ENCODE results near the gene TDRD10.
"Not testable (repeated sequence)": the region's sequence is repeated elsewhere in the genome, so short reads cannot be mapped to it uniquely, and the experiment has no call there.

The TDRD10 gene

DNA sequence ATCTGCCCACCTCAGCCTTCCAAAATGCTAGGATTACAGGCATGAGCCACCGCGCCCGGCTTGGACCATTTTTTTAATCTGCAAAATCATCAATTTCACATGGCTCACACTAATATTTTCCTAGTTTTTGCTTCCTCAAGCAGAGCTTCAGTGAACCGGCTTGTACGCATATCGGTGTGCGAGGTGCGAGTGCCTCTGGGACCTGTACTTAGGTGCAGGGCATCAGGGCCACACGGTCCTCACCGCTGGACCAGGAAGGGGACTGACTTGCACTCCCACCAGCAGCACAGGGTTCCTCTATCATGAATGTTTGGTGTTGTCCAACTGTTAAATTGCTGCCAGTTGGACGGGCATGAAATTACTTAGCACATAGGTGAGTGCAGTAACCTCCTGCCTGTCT is 15.6 kb downstream of the TDRD10 start:
- DNase-seq, result no peak

GRCh38 chr1:154519591-154519991 is 17.6 kb downstream of the TDRD10 start:
- DNase-seq, result no peak

DNA sequence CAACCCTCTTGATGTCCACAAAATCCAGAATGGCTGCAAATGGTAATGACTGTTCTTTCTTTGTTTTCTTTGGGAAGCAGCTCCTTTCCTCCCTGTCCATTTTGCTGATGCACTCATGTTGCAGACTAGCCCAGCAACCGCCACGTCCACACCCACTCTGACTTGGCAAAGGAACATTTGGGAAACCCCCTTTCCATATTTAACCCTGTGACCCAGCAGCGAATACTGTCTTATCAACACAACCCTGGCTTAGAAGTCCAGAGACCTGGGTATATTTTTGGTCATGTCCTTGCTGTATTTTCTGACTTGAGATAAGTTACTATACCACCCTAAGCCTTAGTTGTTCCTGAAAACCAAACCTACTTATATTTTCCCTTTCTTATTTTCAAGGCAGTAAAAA is 18.3 kb downstream of the TDRD10 start:
- no peak for DNase-seq

DNA sequence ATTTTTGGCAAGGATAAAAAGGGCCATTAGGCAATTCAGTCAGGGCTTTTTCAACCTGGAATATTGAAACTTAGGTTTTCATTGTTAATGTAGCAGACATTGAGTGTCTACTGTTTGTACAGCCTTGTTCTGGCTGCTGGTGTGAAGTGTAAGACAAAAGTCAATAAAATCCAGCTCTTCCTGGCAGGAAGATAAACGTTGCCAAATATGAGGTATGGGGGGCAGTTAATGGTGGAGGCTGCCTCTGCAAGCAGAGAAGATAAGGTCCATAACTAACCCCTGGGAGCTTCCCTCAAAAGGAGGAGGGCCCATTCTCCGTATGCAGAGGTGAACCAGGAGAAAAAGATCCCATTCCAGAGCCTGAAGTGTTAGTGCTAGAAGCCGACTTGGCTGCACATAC is 19.7 kb downstream of the TDRD10 start:
- no peak for DNase-seq

DNA sequence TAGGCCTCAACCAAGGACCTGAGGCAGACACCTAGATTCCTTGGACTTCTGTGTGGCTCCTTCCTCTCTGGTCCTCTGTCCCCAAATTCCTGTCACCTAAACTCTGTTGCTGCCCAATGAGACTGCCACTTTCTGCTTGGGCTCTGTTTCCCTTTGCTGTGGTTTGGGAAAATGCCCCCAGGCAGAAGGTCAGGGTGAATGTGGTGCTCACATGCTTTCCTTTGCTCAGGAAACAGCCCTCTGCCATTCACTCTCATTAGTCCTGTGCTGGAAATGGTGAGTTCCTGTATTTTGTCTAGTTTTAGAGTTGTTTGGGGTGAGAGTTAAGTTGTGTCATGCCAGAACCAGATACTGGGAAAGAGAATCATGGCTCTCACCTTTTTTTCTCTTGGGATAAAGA is 22.9 kb downstream of the TDRD10 start:
- DNase-seq, result no peak

DNA sequence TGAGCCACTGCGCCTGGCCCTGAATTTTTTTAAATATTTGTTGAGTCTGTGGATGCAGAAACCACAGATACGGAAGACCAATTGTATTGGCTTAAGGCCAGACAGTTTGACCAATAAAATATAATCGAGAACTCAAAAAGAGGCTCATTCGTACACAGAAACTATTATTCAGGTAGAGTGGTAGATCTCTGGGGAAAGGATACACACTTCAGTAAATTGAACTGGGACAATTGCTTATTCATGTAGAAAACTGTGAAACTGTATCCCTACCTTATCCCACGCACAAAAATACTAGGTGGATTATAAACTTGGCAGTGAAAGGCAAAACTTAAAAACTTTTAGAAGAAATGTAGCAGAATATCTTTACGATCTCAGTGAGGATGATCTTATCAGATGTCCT is 25.2 kb downstream of the TDRD10 start:
- no peak for DNase-seq

DNA sequence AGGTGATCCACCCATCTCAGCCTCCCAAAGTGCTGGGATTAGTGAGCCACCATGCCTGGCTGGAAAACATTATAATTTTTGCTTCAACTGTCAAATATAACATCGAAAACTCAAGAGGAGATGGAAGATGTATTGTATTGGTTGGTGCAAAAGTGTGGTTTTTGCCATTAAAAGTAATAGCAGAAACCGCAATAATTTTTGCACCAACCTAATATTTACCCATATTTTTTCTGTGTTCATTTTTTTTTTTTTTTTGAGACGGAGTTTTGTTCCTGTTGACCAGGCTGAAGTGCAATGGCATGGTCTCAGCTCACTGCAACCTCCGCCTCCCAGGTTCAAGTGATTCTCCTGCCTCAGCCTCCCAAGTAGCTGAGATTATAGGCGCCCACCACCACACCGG is 27.3 kb downstream of the TDRD10 start:
- no peak for DNase-seq

- DNase-seq, result not testable (repeated sequence)
These were observed 29.9 kb downstream of the TDRD10 start for GRCh38 chr1:154531950-154532349.

- peak; percentile 53 for DNase-seq
These were observed 32.2 kb downstream of the TDRD10 start for GRCh38 chr1:154533952-154534844.

DNA sequence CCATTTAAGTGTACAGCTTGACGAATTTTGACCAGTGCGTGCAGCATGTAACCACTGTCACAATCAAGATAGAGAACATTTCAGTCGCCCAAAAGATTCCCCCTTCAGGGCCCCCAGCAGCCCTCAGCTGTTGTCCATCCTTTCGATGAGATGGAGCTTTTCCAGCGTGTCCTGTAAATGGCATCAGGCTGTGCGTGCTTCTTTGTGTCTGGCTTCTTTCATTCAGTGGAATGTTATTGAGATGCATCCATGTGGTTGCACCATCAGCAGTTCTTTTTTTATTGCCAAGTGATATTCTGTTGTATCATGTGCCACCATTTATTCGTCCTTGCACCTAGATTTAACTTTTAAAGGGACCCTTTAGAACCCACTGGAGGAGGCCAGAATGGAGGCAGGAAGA is 34.6 kb downstream of the TDRD10 start:
- DNase-seq, result no peak

- DNase-seq, result no peak
These were observed 37.8 kb downstream of the TDRD10 start for GRCh38 chr1:154539486-154540483.

DNA sequence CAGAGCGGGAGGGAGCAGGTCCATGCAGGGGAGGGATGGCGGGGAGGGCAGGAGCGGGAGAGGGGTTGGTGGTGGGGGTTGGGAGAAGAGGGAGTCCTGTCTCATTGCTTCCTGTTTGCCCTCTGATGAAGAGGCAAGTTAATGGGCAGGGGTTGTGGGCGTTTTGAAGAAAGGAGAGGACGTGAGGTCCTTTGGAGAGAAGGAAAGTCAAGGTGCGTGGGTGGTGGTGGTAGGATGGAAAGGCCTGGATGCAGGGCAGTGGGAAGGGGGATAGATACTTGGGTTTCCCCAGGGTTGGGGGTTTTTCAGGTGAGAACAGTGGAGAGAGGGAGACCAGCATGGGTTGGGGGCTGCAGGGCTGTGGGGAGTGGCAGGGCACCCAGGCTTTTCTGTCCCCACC is 39.2 kb downstream of the TDRD10 start:
- no peak for DNase-seq

DNA sequence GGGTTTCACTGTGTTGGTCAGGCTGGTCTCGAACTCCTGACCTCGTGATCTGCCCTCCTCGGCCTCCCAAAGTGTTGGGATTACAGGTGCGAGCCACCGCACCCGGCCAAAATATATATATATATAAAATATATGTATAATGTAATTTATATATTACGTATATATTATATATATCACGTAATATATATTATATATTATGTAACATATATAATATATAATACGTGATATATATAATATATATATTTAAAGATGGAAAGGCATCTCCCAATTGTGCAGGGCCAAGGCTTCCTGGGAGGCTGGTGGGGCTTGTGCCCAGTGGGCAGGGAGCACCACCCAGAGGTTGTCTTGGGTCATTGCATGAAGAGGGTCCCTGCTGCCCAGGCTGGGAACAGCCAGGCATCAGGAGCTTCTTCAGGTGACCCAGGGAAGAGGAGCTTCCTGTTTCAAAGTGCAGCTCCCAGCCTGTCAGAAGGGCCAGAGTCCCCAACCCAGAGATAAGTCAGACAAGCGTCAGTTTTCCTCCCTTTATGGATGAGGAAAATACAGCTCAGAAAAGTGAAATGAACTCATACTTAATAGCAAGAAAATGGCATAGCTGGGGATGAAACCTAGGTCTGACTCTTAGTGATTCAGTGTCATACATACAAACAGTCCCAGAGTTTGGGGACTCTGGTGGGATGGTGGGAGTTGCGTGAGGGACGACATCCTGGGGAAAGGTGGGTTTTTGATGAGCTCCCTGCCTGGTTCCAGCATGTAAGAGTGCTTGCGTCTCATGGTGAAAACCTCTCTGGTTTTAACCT is 44.4 kb downstream of the TDRD10 start:
- DNase-seq, result peak; percentile 81

- no peak for DNase-seq
These were observed 45.2 kb downstream of the TDRD10 start for GRCh38 chr1:154547105-154547732.

DNA sequence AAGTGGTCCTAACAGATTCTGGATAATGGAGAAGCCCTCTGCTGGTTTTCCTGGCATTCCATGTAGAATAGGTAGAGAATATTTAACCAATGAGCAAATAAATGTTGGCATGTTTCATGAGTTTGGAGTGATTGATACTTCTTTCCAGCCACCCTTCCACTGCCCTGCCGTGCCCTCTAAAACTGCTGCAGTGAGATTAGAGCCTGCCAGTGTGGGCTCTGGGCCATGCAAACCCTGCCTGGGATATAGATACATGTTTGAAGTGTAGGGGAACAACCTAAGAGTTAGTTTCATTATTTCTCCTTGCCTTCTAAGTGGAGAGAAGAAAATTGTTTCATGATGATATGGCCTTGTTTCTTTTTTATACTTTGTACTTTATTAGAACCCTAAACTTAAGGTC is 46.0 kb downstream of the TDRD10 start:
- DNase-seq, result no peak

GRCh38 chr1:154549202-154549770 is 47.3 kb downstream of the TDRD10 start:
- DNase-seq, result no peak

GRCh38 chr1:154550070-154550469 is 48.1 kb downstream of the TDRD10 start:
- no peak for DNase-seq

DNA sequence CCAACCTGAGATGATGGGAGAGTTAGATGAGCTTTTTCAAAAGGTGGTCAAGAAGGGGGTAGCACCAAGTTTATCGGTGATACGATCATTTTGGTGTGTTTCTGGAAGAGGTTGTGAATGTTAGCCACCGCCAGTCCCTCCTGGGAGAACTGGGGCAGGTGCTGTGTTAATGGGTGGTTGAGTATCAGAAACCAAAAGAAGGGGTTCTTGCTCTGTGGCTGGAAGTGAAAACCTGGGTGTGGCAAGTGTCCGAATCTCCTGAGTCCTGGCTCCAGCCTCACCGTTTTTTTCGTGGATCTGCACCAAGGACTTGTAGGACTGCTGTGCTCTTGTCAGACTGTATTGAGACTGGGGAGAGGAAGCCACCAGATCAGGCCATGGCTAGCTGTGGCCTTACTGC is 48.6 kb downstream of the TDRD10 start:
- DNase-seq, result no peak

GRCh38 chr1:154551474-154551873 is 49.5 kb downstream of the TDRD10 start:
- no peak for DNase-seq

DNA sequence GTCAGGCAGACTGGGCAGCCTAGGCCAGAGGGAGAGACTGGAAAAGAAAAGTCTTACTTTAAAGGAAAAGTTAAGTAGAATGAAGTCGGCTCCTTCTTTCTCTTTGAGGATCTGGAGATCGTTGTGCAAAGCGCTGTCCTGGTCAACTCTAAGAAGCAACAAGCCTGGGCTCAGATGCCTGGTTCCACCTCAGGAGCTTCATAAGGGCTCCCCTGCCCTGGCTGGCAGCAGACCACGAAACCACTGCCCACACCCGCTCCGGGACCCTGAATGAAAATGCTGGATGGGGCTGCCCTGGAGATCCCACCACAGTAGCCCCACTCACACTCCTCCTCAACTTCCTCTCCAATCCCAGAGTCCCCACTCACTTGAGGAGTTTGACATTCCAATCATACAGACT is 50.0 kb downstream of the TDRD10 start:
- DNase-seq, result no peak

DNA sequence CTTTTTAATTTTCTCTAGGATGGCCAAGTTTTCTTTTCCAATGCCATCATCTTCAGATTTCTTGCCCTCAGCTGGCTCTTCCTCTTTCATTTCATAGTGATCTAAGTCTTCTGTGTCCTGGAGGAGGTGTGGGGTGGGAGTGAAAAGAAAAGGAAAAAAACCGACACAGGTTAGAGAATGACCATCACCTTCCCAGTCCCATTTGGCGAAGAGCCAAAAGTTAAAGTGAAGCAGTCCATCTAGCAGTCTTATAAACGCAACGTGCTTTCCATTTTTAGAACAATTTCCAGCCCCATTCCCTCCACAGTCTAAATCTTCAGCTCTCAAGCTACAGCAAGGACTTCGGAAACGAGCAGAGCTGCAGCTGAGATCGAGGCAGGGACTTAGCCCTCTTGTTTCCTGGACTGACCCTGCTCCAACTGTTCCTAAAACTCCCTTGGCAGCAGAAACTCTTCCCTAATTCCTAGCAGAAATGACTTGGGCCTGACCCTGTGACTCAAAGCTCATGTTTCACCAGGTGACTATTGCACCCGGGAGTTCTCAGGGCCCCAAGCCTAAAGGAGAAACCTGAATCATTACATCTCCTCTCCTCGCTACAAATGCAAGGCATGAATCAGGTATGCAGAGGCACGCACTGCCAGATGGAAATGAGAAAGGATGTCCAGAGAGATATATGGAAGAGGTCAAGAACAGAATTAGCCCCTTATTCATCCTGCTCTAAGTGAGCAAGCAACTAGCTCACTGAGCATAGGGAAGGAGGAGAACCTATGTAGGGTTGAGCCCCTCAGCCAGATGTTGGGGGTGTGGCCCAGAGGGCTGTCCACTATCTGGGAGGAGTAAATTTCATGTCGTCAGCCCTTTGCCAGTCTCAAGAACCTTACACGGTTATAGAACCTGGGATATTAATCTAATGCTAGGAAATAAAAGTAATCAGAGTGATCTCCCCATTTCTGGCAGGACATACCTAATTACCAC is 51.3 kb downstream of the TDRD10 start:
- no peak for DNase-seq
